Activated CD4-positive, alpha-beta T cell treated with anti-CD3 and anti-CD28 coated beads, Interleukin-10, Interleukin-2, amounts not matched to agents 100 ng/mL and 50 ng/mL, durations not matched to agents 16 hours and 8 hours (primary cell): Measurements from ENCODE around the gene UFSP1.
"Not testable (repeated sequence)": the region's sequence is repeated elsewhere in the genome, so short reads cannot be mapped to it uniquely, and the experiment has no call there.

ENCODE experiments used
- DNase-seq: peaks from one replicate; pipeline ENCODE4 v3.0.0-alpha.2; 2020

UFSP1 gene

GRCh38 chr7:100888988-100889750, at the start of gene UFSP1:
UFSP1 (minus strand) TSS chr7:100889715; CDS start chr7:100889271, 444 bp downstream.
- DNase-seq: no peak

GRCh38 chr7:100936167-100936566, 46.7 kb upstream of the UFSP1 start:
- not testable (repeated sequence) for DNase-seq

GRCh38 chr7:100935381-100935780, 45.9 kb upstream of the UFSP1 start:
- DNase-seq: not testable (repeated sequence)

- no peak for DNase-seq
These were observed 44.2 kb upstream of the UFSP1 start for GRCh38 chr7:100933734-100934133.

GRCh38 chr7:100929808-100930174, 40.3 kb upstream of the UFSP1 start:
- no peak for DNase-seq

GRCh38 chr7:100923616-100924015, 34.1 kb upstream of the UFSP1 start:
- DNase-seq: not testable (repeated sequence)

GRCh38 chr7:100921039-100921438, 31.5 kb upstream of the UFSP1 start:
- no peak for DNase-seq

- DNase-seq: not testable (repeated sequence)
These were observed 30.4 kb upstream of the UFSP1 start for GRCh38 chr7:100919779-100920437.

GRCh38 chr7:100919335-100919734, 29.8 kb upstream of the UFSP1 start:
- not testable (repeated sequence) for DNase-seq

GRCh38 chr7:100914879-100915447, 25.4 kb upstream of the UFSP1 start:
- DNase-seq: peak; percentile 24

- no peak for DNase-seq
These were observed 24.8 kb upstream of the UFSP1 start for GRCh38 chr7:100914208-100914878.

- no peak for DNase-seq
These were observed 22.0 kb upstream of the UFSP1 start for GRCh38 chr7:100911484-100911883.

GRCh38 chr7:100910443-100910842, 20.9 kb upstream of the UFSP1 start:
- not testable (repeated sequence) for DNase-seq

GRCh38 chr7:100908512-100908911, 19.0 kb upstream of the UFSP1 start:
- DNase-seq: no peak

GRCh38 chr7:100902638-100903037, 13.1 kb upstream of the UFSP1 start:
- DNase-seq: no peak

GRCh38 chr7:100901921-100902332, 12.4 kb upstream of the UFSP1 start:
- DNase-seq: no peak

GRCh38 chr7:100900978-100901377, 11.5 kb upstream of the UFSP1 start:
- no peak for DNase-seq

- no peak for DNase-seq
These were observed 9.9 kb upstream of the UFSP1 start for GRCh38 chr7:100899432-100899831.

- no peak for DNase-seq
These were observed 8.4 kb upstream of the UFSP1 start for GRCh38 chr7:100897772-100898454.

- peak; percentile 52 for DNase-seq
These were observed 7.5 kb upstream of the UFSP1 start for GRCh38 chr7:100896732-100897608.

- DNase-seq: no peak
These were observed 6.6 kb upstream of the UFSP1 start for GRCh38 chr7:100895956-100896731.
